ENCODE results near the gene VWA7. TPM values are rescaled to one million over a fixed set of nuclear protein-coding genes. Genes with fewer than 3 reads are reported as not detected.

Gene VWA7
- polyA plus RNA-seq, 2 of the 4 experiments (the other 2 are of a cell fraction): 1.1 TPM

GRCh38 chr6:31750411-31751022 lies 26.6 kb downstream of the VWA7 start:
- no peak overlapping the region for H3K27ac ChIP-seq
- TF ChIP-seq SMC3 (IDR thresholded peaks at IDR 0.05) (no peak), RNF2 (IDR thresholded peaks at IDR 0.05; ENCODE audit: borderline replicate concordance, low read depth) (no peak), HOXB13 (CRISPR knock-in tag; IDR thresholded peaks at IDR 0.05; ENCODE audit: low read depth) (no peak), E2F6 (IDR thresholded peaks at IDR 0.05; ENCODE audit: borderline replicate concordance, low read depth) (no peak), HOXA7 (CRISPR knock-in tag; IDR thresholded peaks at IDR 0.05) (no peak), POLR2A (IDR thresholded peaks at IDR 0.05; ENCODE audit: low read length) (no peak), HOXB5 (CRISPR knock-in tag; IDR thresholded peaks at IDR 0.05) (no peak), CHD4 (IDR thresholded peaks at IDR 0.05; ENCODE audit: borderline replicate concordance) (no peak), NR3C1 (IDR thresholded peaks at IDR 0.05) (no peak), POLR2AphosphoS2 (conservative IDR thresholded peaks at IDR 0.05; ENCODE audit: low read length) (no peak), USF2 (IDR thresholded peaks at IDR 0.05) (no peak), HDAC2 (IDR thresholded peaks at IDR 0.05) (no peak), JUN (IDR thresholded peaks at IDR 0.05) (no peak), EHF (CRISPR knock-in tag; IDR thresholded peaks at IDR 0.05) (no peak), ZSCAN20 (CRISPR knock-in tag; IDR thresholded peaks at IDR 0.05) (no peak)
- ChIA-PET POLR2A (no interaction called here), CTCF (no interaction called here)
- 78% methylated on average over 7 of the region's 7 CpGs for WGBS (ENCODE audit: missing lambda C conversion rate)
- ATAC-seq (no peak), DNase-seq (ENCODE audit: low read depth in 1 of 2, low spot score in 1 of 2) (no peak), FAIRE-seq (no peak)
- no peak overlapping the region for H3K4me3 ChIP-seq
- H3K4me2 ChIP-seq: no peak overlapping the region
- H3K9me3 ChIP-seq: no peaks in the 10 kb centered on the region
- peaks cover 13% of the 10 kb centered on the region for H3K4me1 ChIP-seq

- H3K4me2 ChIP-seq: no peak overlapping the region
- no peak overlapping the region for H3K4me3 ChIP-seq
- ChIA-PET POLR2A (no interaction called here), CTCF (no interaction called here)
- DNase-seq (ENCODE audit: low read depth in 1 of 2, low spot score in 1 of 2) (no peak), ATAC-seq (no peak), FAIRE-seq (no peak)
- WGBS (ENCODE audit: missing lambda C conversion rate): 93% methylated on average over 8 of the region's 8 CpGs
- peaks cover 13% of the 10 kb centered on the region for H3K4me1 ChIP-seq
- TF ChIP-seq RFX5 (IDR thresholded peaks at IDR 0.05) (no peak), HMGXB4 (CRISPR knock-in tag; IDR thresholded peaks at IDR 0.05; ENCODE audit: borderline replicate concordance) (no peak), MAFK (IDR thresholded peaks at IDR 0.05; ENCODE audit: partially characterized antibody) (no peak), NFE2L2 (conservative IDR thresholded peaks at IDR 0.05; ENCODE audit: low read length) (no peak), MYC (IDR thresholded peaks at IDR 0.05; ENCODE audit: borderline replicate concordance, low read length) (no peak), RCOR1 (IDR thresholded peaks at IDR 0.05; ENCODE audit: low read depth, low read length) (no peak), HES2 (IDR thresholded peaks at IDR 0.05) (no peak), HDAC2 (IDR thresholded peaks at IDR 0.05) (no peak), CBX2 (IDR thresholded peaks at IDR 0.05; ENCODE audit: borderline replicate concordance, low read depth) (no peak)
- H3K9me3 ChIP-seq: no peaks in the 10 kb centered on the region
- no peak overlapping the region for H3K27ac ChIP-seq
Observed at GRCh38 chr6:31749301-31750036, 27.7 kb downstream of the VWA7 start.
